Measurements from ENCODE around the gene LRWD1. TPM values are rescaled to one million over a fixed set of nuclear protein-coding genes. Genes with fewer than 3 reads are reported as not detected.

Gene LRWD1
- total and polyA plus RNA-seq, 12 donors, result 6.5 to 21.3 (median 9.5) TPM

GRCh38 chr7:102447311-102447710, 17.5 kb upstream of the LRWD1 start:
- Histone ChIP-seq H3K4me1 (no peaks in the 10 kb centered on the region), H3K36me3 (peaks cover 0 to 53% (median 0%) of the 10 kb centered on the region in 9 donors), H3K9me3 (no peaks in the 10 kb centered on the region), H3K27ac (no peak overlapping the region), H3K4me3 (no peak overlapping the region), H3K27me3 (no peaks in the 10 kb centered on the region)
- intact Hi-C loops (cut with DNase I), result loop anchor here in 1 of 10 donors (5.0 kb wide), 1 partner anchor 35 kb away; no protein-coding TSS in a partner anchor
- WGBS, 2 donors, result 85 to 89% methylated on average over 14 of the region's 14 CpGs
- ATAC-seq (peak in 1 of 8 donors; percentile 9), DNase-seq (no peak)
- TF ChIP-seq CTCF (IDR thresholded peaks at IDR 0.05), result no peak

GRCh38 chr7:102449136-102449535, 15.6 kb upstream of the LRWD1 start:
- intact Hi-C loops (cut with DNase I), result loop anchor here in 1 of 10 donors (5.0 kb wide), 1 partner anchor 37 kb away; no protein-coding TSS in a partner anchor
- no peak for ATAC-seq
- TF ChIP-seq CTCF (IDR thresholded peaks at IDR 0.05), result no peak
- no peak for DNase-seq
- Histone ChIP-seq H3K4me3 (no peak overlapping the region), H3K36me3 (peaks cover 0 to 48% (median 0%) of the 10 kb centered on the region in 9 donors), H3K4me1 (no peaks in the 10 kb centered on the region), H3K9me3 (no peaks in the 10 kb centered on the region), H3K27ac (no peak overlapping the region), H3K27me3 (no peaks in the 10 kb centered on the region)
- 98 to 99% methylated on average over 15 of the region's 15 CpGs for WGBS, 2 donors

- Histone ChIP-seq H3K36me3 (peaks cover 0 to 41% (median 0%) of the 10 kb centered on the region in 9 donors), H3K27ac (no peak overlapping the region), H3K9me3 (no peaks in the 10 kb centered on the region), H3K27me3 (no peaks in the 10 kb centered on the region), H3K4me1 (no peaks in the 10 kb centered on the region), H3K4me3 (no peak overlapping the region)
- no peak for ATAC-seq
- TF ChIP-seq CTCF (IDR thresholded peaks at IDR 0.05), result peak in 3 of 9 donors; percentile 8 to 38 (median 14)
- WGBS, 2 donors, result 80 to 81% methylated on average over 6 of the region's 6 CpGs
- no peak for DNase-seq
- intact Hi-C loops (cut with DNase I), result no loop called here
Measured at GRCh38 chr7:102450242-102450641, 14.5 kb upstream of the LRWD1 start.

GRCh38 chr7:102451371-102452054, 13.3 kb upstream of the LRWD1 start:
- Histone ChIP-seq H3K9me3 (no peaks in the 10 kb centered on the region), H3K4me1 (no peaks in the 10 kb centered on the region), H3K36me3 (peaks cover 0 to 41% (median 3%) of the 10 kb centered on the region in 9 donors), H3K27ac (no peak overlapping the region), H3K27me3 (no peaks in the 10 kb centered on the region), H3K4me3 (no peak overlapping the region)
- DNase-seq, result no peak
- TF ChIP-seq CTCF (IDR thresholded peaks at IDR 0.05), result no peak
- intact Hi-C loops (cut with DNase I), result no loop called here
- ATAC-seq, result peak in 1 of 8 donors; percentile 10
- 50% methylated on average over 23 of the region's 23 CpGs for WGBS, 2 donors
